ENCODE results near the gene CYP4Z1.
"Not testable (repeated sequence)": the region's sequence is repeated elsewhere in the genome, so short reads cannot be mapped to it uniquely, and the experiment has no call there.

CYP4Z1 gene

GRCh38 chr1:47107851-47108574, 41.0 kb downstream of the CYP4Z1 start:
- not testable (repeated sequence) for H3K27ac Mint-ChIP-seq; H3K4me1 Mint-ChIP-seq (ENCODE audit: low read depth); H3K36me3 Mint-ChIP-seq (ENCODE audit: low read depth); H3K9me3 Mint-ChIP-seq; H3K27me3 Mint-ChIP-seq (ENCODE audit: low read depth); H3K4me3 Mint-ChIP-seq

- not testable (repeated sequence) for H3K4me3 Mint-ChIP-seq; H3K4me1 Mint-ChIP-seq (ENCODE audit: low read depth); H3K27me3 Mint-ChIP-seq (ENCODE audit: low read depth); H3K36me3 Mint-ChIP-seq (ENCODE audit: low read depth); H3K9me3 Mint-ChIP-seq; H3K27ac Mint-ChIP-seq
These were observed 42.5 kb downstream of the CYP4Z1 start for GRCh38 chr1:47109482-47109881.

GRCh38 chr1:47113178-47113577, 46.1 kb downstream of the CYP4Z1 start:
- Mint-ChIP-seq H3K4me1 (ENCODE audit: low read depth) (no peaks in the 10 kb centered on the region), H3K36me3 (ENCODE audit: low read depth) (no peaks in the 10 kb centered on the region), H3K27me3 (ENCODE audit: low read depth) (no peaks in the 10 kb centered on the region), H3K4me3 (no peak overlapping the region), H3K9me3 (no peaks in the 10 kb centered on the region), H3K27ac (no peak overlapping the region)

DNA sequence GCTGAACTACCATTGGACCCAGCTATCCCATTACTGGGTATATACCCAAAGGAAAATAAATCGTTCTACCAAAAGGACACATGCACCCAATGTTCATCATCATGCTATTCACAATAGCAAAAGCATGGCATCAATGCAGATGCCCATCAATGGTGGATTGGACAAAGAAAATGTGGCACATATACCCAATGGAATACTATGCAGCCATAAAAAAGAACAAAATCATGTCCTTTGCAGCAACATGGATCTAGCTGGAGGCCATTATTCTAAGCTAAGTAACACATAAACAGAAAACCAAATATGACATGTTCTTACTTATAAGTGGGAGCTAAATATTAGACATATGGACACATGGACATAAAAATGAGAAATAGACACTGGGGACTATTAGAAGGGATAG, 54.0 kb downstream of the CYP4Z1 start:
- not testable (repeated sequence) for H3K27me3 Mint-ChIP-seq (ENCODE audit: low read depth); H3K36me3 Mint-ChIP-seq (ENCODE audit: low read depth); H3K4me3 Mint-ChIP-seq; H3K9me3 Mint-ChIP-seq; H3K27ac Mint-ChIP-seq; H3K4me1 Mint-ChIP-seq (ENCODE audit: low read depth)

- H3K4me3 Mint-ChIP-seq; H3K9me3 Mint-ChIP-seq; H3K4me1 Mint-ChIP-seq (ENCODE audit: low read depth); H3K27me3 Mint-ChIP-seq (ENCODE audit: low read depth); H3K27ac Mint-ChIP-seq; H3K36me3 Mint-ChIP-seq (ENCODE audit: low read depth): not testable (repeated sequence)
These were observed 57.8 kb downstream of the CYP4Z1 start for GRCh38 chr1:47124834-47125233.

DNA sequence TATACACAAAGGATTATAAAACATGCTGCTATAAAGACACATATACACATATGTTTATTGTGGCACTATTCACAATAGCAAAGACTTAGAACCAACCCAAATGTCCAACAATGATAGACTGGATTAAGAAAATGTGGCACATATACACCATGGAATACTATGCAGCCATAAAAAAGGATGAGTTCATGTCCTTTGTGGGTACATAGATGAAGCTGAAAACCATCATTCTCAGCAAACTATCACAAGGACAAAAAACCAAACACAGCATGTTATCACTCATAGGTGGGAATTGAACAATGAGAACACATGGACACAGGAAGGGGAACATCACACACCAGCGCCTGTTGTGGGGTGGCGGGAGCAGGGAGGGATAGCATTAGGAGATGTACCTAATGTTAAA, 60.0 kb downstream of the CYP4Z1 start:
- not testable (repeated sequence) for H3K27ac Mint-ChIP-seq; H3K9me3 Mint-ChIP-seq; H3K4me1 Mint-ChIP-seq (ENCODE audit: low read depth); H3K36me3 Mint-ChIP-seq (ENCODE audit: low read depth); H3K27me3 Mint-ChIP-seq (ENCODE audit: low read depth); H3K4me3 Mint-ChIP-seq

GRCh38 chr1:47128221-47128620, 61.2 kb downstream of the CYP4Z1 start:
- peaks cover 3% of the 10 kb centered on the region for H3K9me3 Mint-ChIP-seq
- H3K36me3 Mint-ChIP-seq (ENCODE audit: low read depth) = no peaks in the 10 kb centered on the region
- H3K27me3 Mint-ChIP-seq (ENCODE audit: low read depth) = peaks cover 6% of the 10 kb centered on the region
- H3K27ac Mint-ChIP-seq = no peak overlapping the region
- H3K4me1 Mint-ChIP-seq (ENCODE audit: low read depth) = no peaks in the 10 kb centered on the region
- no peak overlapping the region for H3K4me3 Mint-ChIP-seq

GRCh38 chr1:47128854-47129253, 61.8 kb downstream of the CYP4Z1 start:
- H3K27ac Mint-ChIP-seq = not testable (repeated sequence)

GRCh38 chr1:47129489-47130230, 62.6 kb downstream of the CYP4Z1 start:
- not testable (repeated sequence) for H3K36me3 Mint-ChIP-seq (ENCODE audit: low read depth); H3K9me3 Mint-ChIP-seq; H3K4me3 Mint-ChIP-seq; H3K27me3 Mint-ChIP-seq (ENCODE audit: low read depth); H3K27ac Mint-ChIP-seq; H3K4me1 Mint-ChIP-seq (ENCODE audit: low read depth)

More at GRCh38 chr1:47128854-47129253, 61.8 kb downstream of the CYP4Z1 start:
- not testable (repeated sequence) for H3K4me3 Mint-ChIP-seq; H3K27me3 Mint-ChIP-seq (ENCODE audit: low read depth); H3K4me1 Mint-ChIP-seq (ENCODE audit: low read depth); H3K36me3 Mint-ChIP-seq (ENCODE audit: low read depth); H3K9me3 Mint-ChIP-seq

DNA sequence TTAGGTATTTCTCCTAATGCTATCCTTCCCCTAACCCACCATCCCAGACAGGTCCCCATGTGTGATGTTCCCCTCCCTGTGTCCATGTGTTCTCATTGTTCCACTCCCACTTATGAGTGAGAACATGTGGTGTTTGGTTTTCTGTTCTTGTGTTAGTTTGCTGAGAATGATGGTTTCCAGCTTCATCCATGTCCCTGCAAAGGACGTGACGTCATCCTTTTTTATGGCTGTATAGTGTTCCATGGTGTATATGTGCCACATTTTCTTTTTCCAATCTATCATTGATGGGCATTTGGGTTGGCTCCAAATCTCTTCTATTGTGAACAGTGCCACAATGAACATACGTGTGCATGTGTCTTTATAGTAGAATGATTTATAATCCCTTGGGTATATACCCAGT, 65.6 kb downstream of the CYP4Z1 start:
- H3K4me1 Mint-ChIP-seq (ENCODE audit: low read depth); H3K27ac Mint-ChIP-seq; H3K27me3 Mint-ChIP-seq (ENCODE audit: low read depth); H3K9me3 Mint-ChIP-seq; H3K4me3 Mint-ChIP-seq; H3K36me3 Mint-ChIP-seq (ENCODE audit: low read depth): not testable (repeated sequence)

DNA sequence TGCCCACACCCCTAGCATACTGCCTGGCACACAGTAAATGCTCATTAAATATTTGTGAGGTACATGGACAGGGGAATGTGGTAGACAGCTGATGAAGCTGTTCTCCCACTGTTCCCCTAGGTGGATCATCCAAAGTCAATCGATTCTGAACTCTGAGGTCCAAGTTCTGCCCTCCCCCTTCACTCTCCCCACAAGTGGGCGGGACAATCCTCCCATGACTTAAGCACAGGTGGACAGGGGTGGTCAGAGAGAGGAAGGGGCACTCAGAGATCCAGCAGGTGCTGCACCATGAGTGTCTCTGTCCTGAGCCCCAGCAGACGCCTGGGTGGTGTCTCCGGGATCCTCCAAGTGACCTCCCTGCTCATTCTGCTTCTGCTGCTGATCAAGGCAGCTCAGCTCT, 70.2 kb downstream of the CYP4Z1 start, which contains the start of gene CYP4A22:
Gene CYP4A22, plus strand, starts transcription at position 244 of the 400 bp plus-strand sequence. Its CDS starts 45 bp downstream, at position 289.
- Mint-ChIP-seq H3K4me3 (no peak within 1 kb of the TSS), H3K9me3 (no peaks in the 10 kb centered on the region), H3K4me1 (ENCODE audit: low read depth) (no peaks in the 10 kb centered on the region), H3K36me3 (ENCODE audit: low read depth) (no peaks in the 10 kb centered on the region), H3K27me3 (ENCODE audit: low read depth) (peaks cover 5% of the 10 kb centered on the region), H3K27ac (no peak within 1 kb of the TSS)

DNA sequence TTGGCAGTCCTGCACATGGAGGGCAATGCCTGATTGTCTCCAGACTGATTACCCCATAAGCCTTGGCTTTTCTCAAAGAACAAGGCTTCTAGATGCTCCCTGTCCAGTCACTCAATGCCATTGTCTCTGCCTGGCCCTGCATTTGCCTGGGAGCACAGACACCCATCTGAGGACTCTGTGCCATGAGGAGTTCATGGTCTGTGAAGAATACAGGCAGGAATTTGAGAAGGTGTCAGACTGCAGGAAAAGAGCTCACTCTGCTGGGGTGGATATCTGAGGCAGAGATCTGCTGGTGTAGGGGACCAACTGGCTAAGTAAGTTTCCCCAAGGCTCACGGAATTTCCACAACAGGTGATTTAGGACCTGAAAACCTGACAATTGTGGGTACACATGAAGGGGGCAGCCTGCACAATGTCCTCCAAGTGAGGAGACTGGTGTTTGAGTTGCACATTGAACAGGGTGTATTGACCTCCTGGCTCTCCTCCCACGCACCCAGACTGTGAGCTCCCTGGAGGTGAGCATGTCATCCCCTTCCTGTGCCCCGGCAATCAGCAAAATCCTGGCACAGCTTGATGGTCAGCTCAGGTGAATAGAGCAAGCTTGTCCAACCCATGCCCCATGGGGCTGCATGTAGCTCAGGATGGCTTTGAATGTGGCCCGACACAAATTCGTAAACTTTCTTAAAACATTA, 71.0 kb downstream of the CYP4Z1 start:
- Mint-ChIP-seq H3K4me3 (no peak overlapping the region), H3K4me1 (ENCODE audit: low read depth) (no peaks in the 10 kb centered on the region), H3K9me3 (no peaks in the 10 kb centered on the region), H3K36me3 (ENCODE audit: low read depth) (no peaks in the 10 kb centered on the region), H3K27me3 (ENCODE audit: low read depth) (peaks cover 5% of the 10 kb centered on the region), H3K27ac (no peak overlapping the region)

DNA sequence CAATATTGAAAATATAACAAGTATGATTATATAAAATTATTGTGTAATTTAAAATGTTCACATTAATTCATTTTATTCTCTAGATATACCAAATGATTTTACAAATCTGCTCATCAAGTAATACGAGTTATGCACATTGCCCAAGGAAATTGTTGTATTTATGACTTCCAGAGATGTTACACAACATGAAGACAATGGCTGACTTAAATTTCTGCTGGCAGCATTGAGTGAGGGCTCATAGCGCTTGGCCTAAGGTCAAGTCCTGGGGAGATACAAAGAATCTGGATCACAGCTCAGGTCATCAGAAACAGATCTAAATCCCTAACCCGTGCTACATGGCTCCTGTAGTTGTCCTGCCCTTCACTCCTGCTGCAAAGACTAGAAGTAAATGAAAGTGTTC, 73.3 kb downstream of the CYP4Z1 start:
- not testable (repeated sequence) for H3K27me3 Mint-ChIP-seq (ENCODE audit: low read depth); H3K4me1 Mint-ChIP-seq (ENCODE audit: low read depth); H3K36me3 Mint-ChIP-seq (ENCODE audit: low read depth); H3K4me3 Mint-ChIP-seq; H3K9me3 Mint-ChIP-seq; H3K27ac Mint-ChIP-seq

- H3K27ac Mint-ChIP-seq; H3K9me3 Mint-ChIP-seq; H3K36me3 Mint-ChIP-seq (ENCODE audit: low read depth); H3K4me3 Mint-ChIP-seq; H3K4me1 Mint-ChIP-seq (ENCODE audit: low read depth); H3K27me3 Mint-ChIP-seq (ENCODE audit: low read depth): not testable (repeated sequence)
These were observed 76.6 kb downstream of the CYP4Z1 start for GRCh38 chr1:47143654-47144053.

DNA sequence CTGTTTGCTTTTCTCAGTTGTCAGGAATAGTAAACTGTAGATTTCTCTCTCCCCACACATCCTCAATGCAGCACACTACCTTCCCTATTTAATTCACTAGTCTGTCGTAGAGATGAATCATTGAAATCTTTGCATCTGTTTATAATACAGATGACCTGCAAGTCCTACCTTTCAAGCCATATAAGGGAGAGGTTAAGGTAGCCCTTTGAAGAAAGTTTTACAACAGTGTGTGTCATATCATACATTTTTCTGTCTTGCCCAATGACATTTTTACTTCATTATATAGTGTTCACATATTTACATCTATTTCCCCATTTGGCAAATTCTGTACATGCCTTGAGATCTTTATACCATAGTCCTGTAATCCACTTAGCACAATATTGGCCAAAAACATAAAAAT, 79.5 kb downstream of the CYP4Z1 start:
- H3K36me3 Mint-ChIP-seq (ENCODE audit: low read depth); H3K4me3 Mint-ChIP-seq; H3K27me3 Mint-ChIP-seq (ENCODE audit: low read depth); H3K4me1 Mint-ChIP-seq (ENCODE audit: low read depth); H3K27ac Mint-ChIP-seq; H3K9me3 Mint-ChIP-seq: not testable (repeated sequence)
